IMR-90 (cell line): ENCODE data around the gene NUDCD3. TPM values are rescaled to one million over a fixed set of nuclear protein-coding genes. Genes with fewer than 3 reads are reported as not detected.

Experiments
- ATAC-seq: fragments of 200-7000 bp; cut with Tn5 transposase; 2 replicates; pipeline ENCODE4 v1.9.1; 2020; ENCODE audit warnings: low read depth, mild to moderate bottlenecking, moderate library complexity
- BruUV-seq: library from RNA; stranded (reverse); fragments of 400-500 nt; replicated peaks from 2 replicates; lab custom pipeline; 2021; lab: Mats Ljungman, UMichigan
- CTCF ChIA-PET: fragments of 300-600 bp; formaldehyde crosslinking; extraction: SDS; loops from one replicate; lab custom pipeline; 2021; ENCODE audit warnings: antibody characterized with exemption; lab: Yijun Ruan, JAX
- POLR2A ChIA-PET: fragments of 300-600 bp; sonication (Branson Sonifier 250); formaldehyde crosslinking; loops from one replicate; lab custom pipeline; 2022; ENCODE audit warnings: antibody characterized with exemption; ENCODE audit not compliant: unreplicated experiment; lab: Charles Lee
- DNase-seq: peaks from one replicate; pipeline ENCODE4 v3.0.0; 2013
- H2AFZ ChIP-seq: replicated peaks from 2 replicates; pipeline ENCODE3; 2013; ENCODE audit warnings: low read length, mild to moderate bottlenecking; ENCODE audit not compliant: poor library complexity
- H2AK5ac ChIP-seq: 2 replicates; pipeline ENCODE4 v1.6.1; 2013; ENCODE audit warnings: low read depth, low read length, inconsistent platforms
- H2AK9ac ChIP-seq: replicated peaks from 2 replicates; pipeline ENCODE3; 2013; ENCODE audit warnings: mild to moderate bottlenecking, low read depth, low read length, moderate library complexity; ENCODE audit not compliant: poor library complexity
- H2BK120ac ChIP-seq: 2 replicates; pipeline ENCODE4 v1.6.1; 2013; ENCODE audit warnings: low read depth, low read length, inconsistent platforms
- H2BK15ac ChIP-seq: 3 replicates; pipeline ENCODE4 v1.6.1; 2013; ENCODE audit warnings: low read depth, low read length, inconsistent platforms
- H2BK20ac ChIP-seq: 2 replicates; pipeline ENCODE4 v1.6.1; 2013; ENCODE audit warnings: low read depth, mild to moderate bottlenecking, inconsistent platforms, low read length, moderate library complexity
- H2BK5ac ChIP-seq: 2 replicates; pipeline ENCODE4 v1.6.1; 2013; ENCODE audit warnings: mild to moderate bottlenecking, low read depth, low read length, inconsistent platforms; ENCODE audit not compliant: poor library complexity, severe bottlenecking
- H3K14ac ChIP-seq: replicated peaks from 2 replicates; pipeline ENCODE4 v1.6.1; 2013; ENCODE audit warnings: low read depth, low read length, inconsistent platforms
- H3K18ac ChIP-seq: 2 replicates; pipeline ENCODE4 v1.6.1; 2013; ENCODE audit warnings: low read depth, low read length, control low read depth
- H3K23ac ChIP-seq: 2 replicates; pipeline ENCODE4 v1.6.1; 2013; ENCODE audit warnings: low read depth, low read length, inconsistent platforms
- H3K27ac ChIP-seq: 2 replicates; pipeline ENCODE4 v1.5.1; 2013; ENCODE audit warnings: mild to moderate bottlenecking, control low read depth, low read length; ENCODE audit not compliant: insufficient read depth
- H3K27me3 ChIP-seq: 2 replicates; pipeline ENCODE4 v1.6.1; 2013; ENCODE audit warnings: low read length; ENCODE audit not compliant: control insufficient read depth, insufficient read depth
- H3K36me3 ChIP-seq: 2 replicates; pipeline ENCODE4 v1.6.1; 2013; ENCODE audit warnings: low read length, mixed read lengths; ENCODE audit not compliant: control insufficient read depth, insufficient read depth
- H3K4ac ChIP-seq: 2 replicates; pipeline ENCODE4 v1.6.1; 2013; ENCODE audit warnings: low read depth, low read length, inconsistent platforms
- H3K4me1 ChIP-seq: 2 replicates; pipeline ENCODE4 v1.6.1; 2013; ENCODE audit warnings: low read length, mixed read lengths; ENCODE audit not compliant: control insufficient read depth, insufficient read depth
- H3K4me2 ChIP-seq: 2 replicates; pipeline ENCODE4 v1.6.1; 2013; ENCODE audit warnings: low read depth, mild to moderate bottlenecking, control low read depth, low read length, moderate library complexity
- H3K4me3 ChIP-seq: 2 replicates; pipeline ENCODE4 v1.5.1; 2013; ENCODE audit warnings: low read depth, mild to moderate bottlenecking, control low read depth, low read length, moderate library complexity; ENCODE audit not compliant: insufficient read depth
- H3K56ac ChIP-seq: 2 replicates; pipeline ENCODE4 v1.6.1; 2013; ENCODE audit warnings: low read length, inconsistent platforms; ENCODE audit not compliant: insufficient read depth; ENCODE audit errors: extremely low read depth
- H3K79me1 ChIP-seq, 2 experiments: 2 replicates each; pipeline ENCODE4 v1.6.1; 2013; ENCODE audit warnings: low read length in 2 of 2, inconsistent platforms in 1 of 2, low read depth in 1 of 2
- H3K9ac ChIP-seq: 2 replicates; pipeline ENCODE4 v1.6.1; 2013; ENCODE audit warnings: low read depth, low read length, control low read depth
- H3K9me1 ChIP-seq: 2 replicates; pipeline ENCODE4 v1.6.1; 2013; ENCODE audit warnings: low read length, inconsistent platforms; ENCODE audit not compliant: insufficient read depth
- H3K9me3 ChIP-seq: 2 replicates; pipeline ENCODE4 v1.6.1; 2013; ENCODE audit warnings: low read length; ENCODE audit not compliant: control insufficient read depth, insufficient read depth
- H4K20me1 ChIP-seq: 2 replicates; pipeline ENCODE4 v1.6.1; 2013; ENCODE audit warnings: low read length, inconsistent platforms; ENCODE audit not compliant: insufficient read depth
- H4K5ac ChIP-seq: 2 replicates; pipeline ENCODE4 v1.6.1; 2013; ENCODE audit warnings: mild to moderate bottlenecking, low read depth, low read length, control low read depth
- H4K8ac ChIP-seq, 2 experiments: 2 replicates each; pipeline ENCODE4 v1.6.1; 2013; ENCODE audit warnings: low read depth in 2 of 2, low read length in 2 of 2, control low read depth in 1 of 2, inconsistent platforms in 1 of 2
- H4K91ac ChIP-seq: 2 replicates; pipeline ENCODE4 v1.6.1; 2013; ENCODE audit warnings: low read depth, low read length, inconsistent platforms; ENCODE audit not compliant: insufficient read depth
- MAFK ChIP-seq: IDR thresholded peaks from 2 replicates; pipeline ENCODE4 v1.6.1; 2012; ENCODE audit warnings: low read depth, low read length, improper control_type of control experiment
- MAZ ChIP-seq: IDR thresholded peaks from 2 replicates; pipeline ENCODE4 v1.6.1; 2012; ENCODE audit warnings: low read depth, mild to moderate bottlenecking, low read length, improper control_type of control experiment, moderate library complexity, borderline replicate concordance
- NFE2L2 ChIP-seq: fragments of 150-350 bp; IDR thresholded peaks from 2 replicates; pipeline ENCODE4 v1.6.1; 2016; ENCODE audit warnings: low read depth, mild to moderate bottlenecking, low read length
- RAD21 ChIP-seq: IDR thresholded peaks from 2 replicates; pipeline ENCODE4 v1.6.1; 2012; ENCODE audit warnings: low read length, improper control_type of control experiment
- RCOR1 ChIP-seq: IDR thresholded peaks from 2 replicates; pipeline ENCODE4 v1.6.1; 2012; ENCODE audit warnings: mild to moderate bottlenecking, low read length, improper control_type of control experiment; ENCODE audit not compliant: insufficient replicate concordance
- RFX5 ChIP-seq: IDR thresholded peaks from 2 replicates; pipeline ENCODE4 v1.8.0; 2012; ENCODE audit warnings: low read depth, mild to moderate bottlenecking, low read length, moderate library complexity
- USF2 ChIP-seq: fragments of 150-350 bp; IDR thresholded peaks from 2 replicates; pipeline ENCODE4 v1.6.1; 2017; ENCODE audit warnings: mild to moderate bottlenecking, antibody characterized with exemption, low read length, low read depth
- WGBS, 2 experiments: methylation state at CpG; one replicate each; pipeline versions ENCODE4 v1.1.5 to v1.1.7; 2013; ENCODE audit warnings: missing lambda C conversion rate in 2 of 2; ENCODE audit not compliant: insufficient read length in 1 of 2; ENCODE audit errors: extremely low coverage in 2 of 2; 5-methylcytosine and 5-hydroxymethylcytosine counted together
- dilution Hi-C: fragments of 300-500 bp; cut with HindIII; formaldehyde crosslinking; loops from one replicate; pipeline ENCODE4 v1.14.3; 2018; ENCODE audit warnings: low sequenced_read_pairs; ENCODE audit not compliant: unreplicated experiment
- in situ Hi-C: fragments of 300-500 bp; cut with MboI; formaldehyde crosslinking; loops from 3 replicates; pipeline ENCODE4 v1.14.3; 2019; ENCODE audit warnings: low sequenced_read_pairs, inconsistent platforms, mixed read lengths
- intact Hi-C: fragments of 100-400 bp; cut with micrococcal nuclease; formaldehyde crosslinking; loops from 2 replicates; pipeline ENCODE4 v1.10.0; 2022
- polyA plus RNA-seq, 3 experiments: library from polyadenylated mRNA; depleted of rRNA; stranded (reverse); fragments of >200 nt; gene quantifications; 2 replicates each; pipeline ENCODE4 v1.2.3, GENCODE V29; 2012; ENCODE audit warnings: low replicate concordance in 1 of 3
- total RNA-seq: library from RNA; depleted of rRNA; stranded (reverse); fragments of >200 nt; gene quantifications from 2 replicates; pipeline ENCODE4 v1.2.3, GENCODE V29; 2012

Gene NUDCD3
- total and polyA plus RNA-seq, 2 of the 4 experiments (the other 2 are of a cell fraction) = 49.5 to 76.0 TPM

DNA sequence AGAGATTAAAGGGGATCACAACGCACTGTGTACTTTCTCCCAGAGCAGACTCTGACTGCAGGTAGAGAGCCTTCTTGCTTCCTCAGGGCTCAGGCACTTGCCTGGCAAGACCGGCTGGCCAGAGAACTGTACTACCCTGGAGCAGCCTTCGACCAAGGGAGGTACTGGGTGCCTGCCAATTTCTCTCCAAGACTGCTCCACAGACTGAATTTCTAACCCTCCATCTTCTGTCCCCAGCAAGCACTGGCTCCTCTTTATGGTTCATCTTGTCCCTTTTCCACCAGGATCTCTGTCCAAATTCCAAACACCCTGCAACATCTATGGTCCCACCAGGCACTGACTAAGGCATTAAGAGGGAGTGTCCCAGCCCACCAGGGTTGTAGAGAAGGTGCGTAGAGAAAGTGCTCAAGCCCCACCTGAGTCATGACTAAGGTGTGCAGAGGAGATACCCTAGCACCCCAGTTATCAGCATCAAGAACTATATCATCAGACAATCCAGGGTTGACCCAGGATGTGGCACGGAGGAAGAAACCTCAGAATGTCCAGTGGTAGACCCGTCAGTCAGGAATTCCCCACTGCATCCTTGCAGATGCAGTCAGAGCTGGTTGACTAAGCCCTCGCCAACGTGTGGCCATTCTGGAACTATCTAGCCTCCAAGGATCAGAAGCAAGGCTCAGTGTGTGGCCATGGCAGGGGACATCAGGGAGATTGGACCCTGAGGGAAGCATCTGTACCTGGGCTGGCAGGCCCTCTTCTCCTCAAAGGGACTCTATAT is 104.1 kb downstream of the NUDCD3 start (continued):
- TF ChIP-seq RFX5 = no peak

DNA sequence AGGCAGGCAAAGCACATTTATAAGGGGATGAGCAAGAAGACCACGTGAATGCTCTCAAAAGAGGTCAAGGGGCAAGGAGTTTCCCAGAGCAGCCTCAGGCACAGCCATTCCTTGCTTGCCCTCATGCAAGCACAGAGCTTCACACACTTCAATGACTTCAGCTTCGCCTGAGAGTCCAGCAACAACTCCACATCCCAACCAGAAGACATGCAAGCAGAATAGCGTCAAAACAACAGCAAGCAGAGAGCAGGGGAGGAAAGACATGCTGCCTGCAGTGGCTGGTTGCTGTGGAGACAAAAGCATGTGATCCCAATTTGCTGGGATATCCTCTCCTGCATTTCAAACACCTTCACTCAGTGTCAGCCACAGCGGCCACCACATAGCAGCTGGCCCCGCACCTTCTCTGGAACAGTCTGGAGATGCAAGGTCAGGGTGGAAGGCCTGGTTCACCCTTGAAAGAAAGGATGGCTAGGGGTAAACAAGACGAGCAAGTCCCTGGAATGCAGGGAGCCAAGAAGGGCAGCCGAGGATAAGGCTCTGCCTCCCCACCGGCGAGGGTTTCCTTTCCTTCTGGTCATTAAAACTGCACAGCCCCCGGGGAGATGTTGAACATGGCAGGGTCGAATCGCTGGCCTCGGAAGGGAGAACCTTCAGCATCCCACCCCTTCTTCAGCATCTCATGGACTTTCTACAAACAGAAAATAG is 104.9 kb downstream of the NUDCD3 start:
- no peak for TF ChIP-seq MAZ
- TF ChIP-seq USF2 = no peak
- TF ChIP-seq RAD21 = no peak
- no peak for TF ChIP-seq NFE2L2
- TF ChIP-seq MAFK = no peak
- TF ChIP-seq RCOR1 = no peak

More for the DNA sequence above, 104.9 kb downstream of the NUDCD3 start:
- Histone ChIP-seq H2AK5ac (peak overlapping the region; percentile 21; the same call in 1 of the 2 replicates), H2BK5ac (no peak overlapping the region), H3K4me2 (no peak overlapping the region), H3K18ac (no peak overlapping the region), H3K79me1 (peaks cover 3 to 75% of the 10 kb centered on the region in 2 experiments; a peak in 3 of 4 replicates), H3K27me3 (no peaks in the 10 kb centered on the region), H4K20me1 (peaks cover 9% of the 10 kb centered on the region; the same call in 1 of the 2 replicates), H3K23ac (no peak overlapping the region), H3K9me1 (peaks cover 68% of the 10 kb centered on the region), H3K27ac (no peak overlapping the region), H2AK9ac (no peak overlapping the region), H4K91ac (no peak overlapping the region), H3K56ac (no peak overlapping the region), H3K14ac (no peak overlapping the region), H2BK15ac (no peak overlapping the region), H3K9me3 (no peaks in the 10 kb centered on the region), H3K36me3 (peaks cover 43% of the 10 kb centered on the region), H4K8ac (no peak overlapping the region), H3K4me1 (peaks cover 36% of the 10 kb centered on the region), H3K4me3 (no peak overlapping the region), H4K5ac (no peak overlapping the region), H2AFZ (no peak overlapping the region), H3K4ac (0 out of 2 replicates have a peak overlapping the region, but pooled peaks have one; percentile 12), H2BK20ac (no peak overlapping the region), H3K9ac (no peak overlapping the region), H2BK120ac (no peak overlapping the region)
- in situ Hi-C loops (no loop called here), dilution Hi-C loops (no loop called here), intact Hi-C loops (no loop called here)
- POLR2A ChIA-PET = no interaction called here
- CTCF ChIA-PET = no interaction called here
- no peak for DNase-seq
- no TSS peak for BruUV-seq
- no peak for ATAC-seq
- 80% methylated on average over 2 of the region's 13 CpGs; no CpG with 5 or more reads in 1 of the 2 experiments for WGBS, 2 experiments
